Hair follicular keratinocyte (primary cell): ENCODE results near the gene STK4. TPM values are rescaled to one million over a fixed set of nuclear protein-coding genes. Genes with fewer than 3 reads are reported as not detected.

ENCODE experiments used
- total RNA-seq: library from RNA; depleted of rRNA; stranded (reverse); fragments of >200 nt; gene quantifications from 2 replicates; pipeline ENCODE4 v1.2.3, GENCODE V29; 2015

The STK4 gene
- 15.6 and 19.4 TPM in 2 replicates for total RNA-seq

GRCh38 chr20:44966030-44966961, at the start of gene STK4:
STK4 (plus strand) TSS chr20:44966512; CDS start chr20:44966569, 57 bp downstream.

GRCh38 chr20:44960103-44960852, 6.0 kb upstream of the STK4 start, which contains the start of gene TOMM34:
TOMM34 (minus strand) TSS chr20:44960397; CDS start chr20:44960333, 64 bp downstream.

GRCh38 chr20:45100563-45101245, 134.4 kb downstream of the STK4 start, which contains the start of gene KCNS1:
KCNS1 (minus strand) TSS chr20:45101127; CDS start chr20:45099236, 1,891 bp downstream.

GRCh38 chr20:45114465-45115385, 148.4 kb downstream of the STK4 start, which contains the start of gene WFDC5:
WFDC5 (minus strand) TSS chr20:45115174; CDS start chr20:45115083, 91 bp downstream.

GRCh38 chr20:45124365-45124764, 158.1 kb downstream of the STK4 start, which contains the start of gene WFDC12:
WFDC12 (minus strand) TSS chr20:45124465; CDS start chr20:45124447, 18 bp downstream.

Other genes starting within 250 kb of the STK4 start
- gene KCNK15, start 220.6 kb upstream of the STK4 start, total RNA-seq, result under 0.01 TPM in 1 of 2 replicates, not detected in the other
- not detected in 2 replicates for gene RIMS4, start 156.0 kb upstream of the STK4 start, total RNA-seq
- 129 and 146 TPM in 2 replicates for gene YWHAB, start 80.8 kb upstream of the STK4 start, total RNA-seq
- 4.7 and 6.8 TPM in 2 replicates for gene PABPC1L, start 56.5 kb upstream of the STK4 start, total RNA-seq
- gene TOMM34, start 6.1 kb upstream of the STK4 start, total RNA-seq, result 53.4 and 54.5 TPM in 2 replicates
- gene KCNS1, start 134.6 kb downstream of the STK4 start, total RNA-seq, result 0.91 and 1.7 TPM in 2 replicates
- 0.23 and 1.6 TPM in 2 replicates for gene WFDC5, start 148.7 kb downstream of the STK4 start, total RNA-seq
- 0.70 TPM in 1 of 2 replicates, not detected in the other for gene WFDC12, start 158.0 kb downstream of the STK4 start, total RNA-seq
- 11.0 and 25.5 TPM in 2 replicates for gene PI3, start 208.4 kb downstream of the STK4 start, total RNA-seq
- not detected in 2 replicates for gene SEMG1, start 240.5 kb downstream of the STK4 start, total RNA-seq